Measurements from ENCODE around the gene ARHGAP10. TPM values are rescaled to one million over a fixed set of nuclear protein-coding genes. Genes with fewer than 3 reads are reported as not detected.
A peak's percentile ranks its signal among the peaks of the same experiment; 100 is the strongest.

The ARHGAP10 gene
- total and polyA plus RNA-seq, 9 donors = 26.9 to 41.6 (median 33.0) TPM

- peak; percentile 49 for DNase-seq
- H3K27ac ChIP-seq (ENCODE audit: low read length) = no peak overlapping the region
- H3K9me3 ChIP-seq (replicated peaks; ENCODE audit: control insufficient read depth, low read depth, low read length) = peaks cover 5% of the 10 kb centered on the region
- peaks cover 4% of the 10 kb centered on the region for H3K4me1 ChIP-seq (ENCODE audit: control insufficient read depth, insufficient read depth, low read length)
- no peak overlapping the region for H3K4me3 ChIP-seq (ENCODE audit: low read length)
- WGBS (ENCODE audit: insufficient coverage) = 25% methylated on average over 1 of the region's 2 CpGs
- no peaks in the 10 kb centered on the region for H3K27me3 ChIP-seq (ENCODE audit: control insufficient read depth, insufficient read depth, low read length)
- H3K36me3 ChIP-seq (ENCODE audit: control insufficient read depth, insufficient read depth, low read length) = no peaks in the 10 kb centered on the region
These were observed 283.2 kb downstream of the ARHGAP10 start for GRCh38 chr4:148015058-148015457.

GRCh38 chr4:148015468-148015867 is 283.6 kb downstream of the ARHGAP10 start:
- WGBS (ENCODE audit: insufficient coverage) = 91% methylated on average over 7 of the region's 8 CpGs
- DNase-seq = no peak
- H3K9me3 ChIP-seq (replicated peaks; ENCODE audit: control insufficient read depth, low read depth, low read length) = peaks cover 5% of the 10 kb centered on the region
- peaks cover 4% of the 10 kb centered on the region for H3K4me1 ChIP-seq (ENCODE audit: control insufficient read depth, insufficient read depth, low read length)
- no peak overlapping the region for H3K27ac ChIP-seq (ENCODE audit: low read length)
- H3K36me3 ChIP-seq (ENCODE audit: control insufficient read depth, insufficient read depth, low read length) = no peaks in the 10 kb centered on the region
- H3K27me3 ChIP-seq (ENCODE audit: control insufficient read depth, insufficient read depth, low read length) = no peaks in the 10 kb centered on the region
- no peak overlapping the region for H3K4me3 ChIP-seq (ENCODE audit: low read length)

GRCh38 chr4:148016063-148016637 is 284.3 kb downstream of the ARHGAP10 start:
- Histone ChIP-seq H3K27me3 (ENCODE audit: control insufficient read depth, insufficient read depth, low read length) (no peaks in the 10 kb centered on the region), H3K4me3 (ENCODE audit: low read length) (no peak overlapping the region), H3K36me3 (ENCODE audit: control insufficient read depth, insufficient read depth, low read length) (no peaks in the 10 kb centered on the region), H3K9me3 (replicated peaks; ENCODE audit: control insufficient read depth, low read depth, low read length) (peaks cover 2% of the 10 kb centered on the region), H3K27ac (ENCODE audit: low read length) (no peak overlapping the region), H3K4me1 (ENCODE audit: control insufficient read depth, insufficient read depth, low read length) (peaks cover 4% of the 10 kb centered on the region)
- 65% methylated on average over 2 of the region's 6 CpGs for WGBS (ENCODE audit: insufficient coverage)
- no peak for DNase-seq

GRCh38 chr4:148017801-148018200 is 285.9 kb downstream of the ARHGAP10 start:
- Histone ChIP-seq H3K4me3 (ENCODE audit: low read length) (no peak overlapping the region), H3K9me3 (replicated peaks; ENCODE audit: control insufficient read depth, low read depth, low read length) (no peaks in the 10 kb centered on the region), H3K27ac (ENCODE audit: low read length) (no peak overlapping the region), H3K4me1 (ENCODE audit: control insufficient read depth, insufficient read depth, low read length) (peaks cover 4% of the 10 kb centered on the region), H3K36me3 (ENCODE audit: control insufficient read depth, insufficient read depth, low read length) (no peaks in the 10 kb centered on the region), H3K27me3 (ENCODE audit: control insufficient read depth, insufficient read depth, low read length) (no peaks in the 10 kb centered on the region)
- 76% methylated on average over 2 of the region's 5 CpGs for WGBS (ENCODE audit: insufficient coverage)
- DNase-seq = peak; percentile 27

- WGBS (ENCODE audit: insufficient coverage) = no CpG with 5 or more reads among the region's 1 CpG
- no peak overlapping the region for H3K27ac ChIP-seq (ENCODE audit: low read length)
- H3K27me3 ChIP-seq (ENCODE audit: control insufficient read depth, insufficient read depth, low read length) = no peaks in the 10 kb centered on the region
- peaks cover 4% of the 10 kb centered on the region for H3K36me3 ChIP-seq (ENCODE audit: control insufficient read depth, insufficient read depth, low read length)
- H3K4me3 ChIP-seq (ENCODE audit: low read length) = no peak overlapping the region
- peaks cover 5% of the 10 kb centered on the region for H3K4me1 ChIP-seq (ENCODE audit: control insufficient read depth, insufficient read depth, low read length)
- peak; percentile 73 for DNase-seq
- no peaks in the 10 kb centered on the region for H3K9me3 ChIP-seq (replicated peaks; ENCODE audit: control insufficient read depth, low read depth, low read length)
These were observed 289.8 kb downstream of the ARHGAP10 start for GRCh38 chr4:148021686-148022085.

GRCh38 chr4:148022975-148023374 is 291.1 kb downstream of the ARHGAP10 start:
- WGBS (ENCODE audit: insufficient coverage) = no CpG with 5 or more reads among the region's 6 CpGs
- H3K27me3 ChIP-seq (ENCODE audit: control insufficient read depth, insufficient read depth, low read length) = no peaks in the 10 kb centered on the region
- H3K9me3 ChIP-seq (replicated peaks; ENCODE audit: control insufficient read depth, low read depth, low read length) = no peaks in the 10 kb centered on the region
- no peak overlapping the region for H3K27ac ChIP-seq (ENCODE audit: low read length)
- no peak overlapping the region for H3K4me3 ChIP-seq (ENCODE audit: low read length)
- peak; percentile 31 for DNase-seq
- H3K4me1 ChIP-seq (ENCODE audit: control insufficient read depth, insufficient read depth, low read length) = peaks cover 3% of the 10 kb centered on the region
- peaks cover 4% of the 10 kb centered on the region for H3K36me3 ChIP-seq (ENCODE audit: control insufficient read depth, insufficient read depth, low read length)

GRCh38 chr4:148023512-148024181 is 291.8 kb downstream of the ARHGAP10 start:
- WGBS (ENCODE audit: insufficient coverage) = 100% methylated on average over 2 of the region's 9 CpGs
- Histone ChIP-seq H3K4me1 (ENCODE audit: control insufficient read depth, insufficient read depth, low read length) (peaks cover 3% of the 10 kb centered on the region), H3K36me3 (ENCODE audit: control insufficient read depth, insufficient read depth, low read length) (peaks cover 4% of the 10 kb centered on the region), H3K9me3 (replicated peaks; ENCODE audit: control insufficient read depth, low read depth, low read length) (peaks cover 4% of the 10 kb centered on the region), H3K27ac (ENCODE audit: low read length) (no peak overlapping the region), H3K4me3 (ENCODE audit: low read length) (no peak overlapping the region), H3K27me3 (ENCODE audit: control insufficient read depth, insufficient read depth, low read length) (no peaks in the 10 kb centered on the region)
- no peak for DNase-seq

GRCh38 chr4:148025981-148026380 is 294.1 kb downstream of the ARHGAP10 start:
- H3K36me3 ChIP-seq (ENCODE audit: control insufficient read depth, insufficient read depth, low read length) = peaks cover 4% of the 10 kb centered on the region
- H3K4me3 ChIP-seq (ENCODE audit: low read length) = no peak overlapping the region
- peaks cover 3% of the 10 kb centered on the region for H3K4me1 ChIP-seq (ENCODE audit: control insufficient read depth, insufficient read depth, low read length)
- WGBS (ENCODE audit: insufficient coverage) = 67% methylated on average over 1 of the region's 4 CpGs
- no peaks in the 10 kb centered on the region for H3K27me3 ChIP-seq (ENCODE audit: control insufficient read depth, insufficient read depth, low read length)
- H3K9me3 ChIP-seq (replicated peaks; ENCODE audit: control insufficient read depth, low read depth, low read length) = peaks cover 5% of the 10 kb centered on the region
- no peak for DNase-seq
- no peak overlapping the region for H3K27ac ChIP-seq (ENCODE audit: low read length)

- Histone ChIP-seq H3K27ac (ENCODE audit: low read length) (no peak overlapping the region), H3K4me1 (ENCODE audit: control insufficient read depth, insufficient read depth, low read length) (peaks cover 3% of the 10 kb centered on the region), H3K27me3 (ENCODE audit: control insufficient read depth, insufficient read depth, low read length) (no peaks in the 10 kb centered on the region), H3K4me3 (ENCODE audit: low read length) (no peak overlapping the region), H3K36me3 (ENCODE audit: control insufficient read depth, insufficient read depth, low read length) (peaks cover 4% of the 10 kb centered on the region), H3K9me3 (replicated peaks; ENCODE audit: control insufficient read depth, low read depth, low read length) (peaks cover 5% of the 10 kb centered on the region)
- DNase-seq = no peak
- 92% methylated on average over 5 of the region's 7 CpGs for WGBS (ENCODE audit: insufficient coverage)
These were observed 295.3 kb downstream of the ARHGAP10 start for GRCh38 chr4:148027201-148027600.

- Histone ChIP-seq H3K4me3 (ENCODE audit: low read length) (no peak overlapping the region), H3K27ac (ENCODE audit: low read length) (no peak overlapping the region), H3K4me1 (ENCODE audit: control insufficient read depth, insufficient read depth, low read length) (no peaks in the 10 kb centered on the region), H3K27me3 (ENCODE audit: control insufficient read depth, insufficient read depth, low read length) (no peaks in the 10 kb centered on the region), H3K36me3 (ENCODE audit: control insufficient read depth, insufficient read depth, low read length) (no peaks in the 10 kb centered on the region), H3K9me3 (replicated peaks; ENCODE audit: control insufficient read depth, low read depth, low read length) (peaks cover 5% of the 10 kb centered on the region)
- WGBS (ENCODE audit: insufficient coverage) = no CpG with 5 or more reads among the region's 3 CpGs
- no peak for DNase-seq
These were observed 297.9 kb downstream of the ARHGAP10 start for GRCh38 chr4:148029781-148030180.
